Nephron (organoid): Measurements from ENCODE around the gene NFATC1.

ENCODE experiments used
- H3K27ac Mint-ChIP-seq, 3 experiments: 2 replicates each; pipeline ENCODE4 v1.8.0; 2020; ENCODE audit warnings: mixed read lengths in 3 of 3, mild to moderate bottlenecking in 2 of 3, moderate library complexity in 1 of 3
- H3K27me3 Mint-ChIP-seq: 2 replicates; pipeline ENCODE4 v1.8.0; 2021; ENCODE audit warnings: low read depth, mild to moderate bottlenecking, moderate library complexity, mixed read lengths
- H3K36me3 Mint-ChIP-seq: 2 replicates; pipeline ENCODE4 v1.8.0; 2020; ENCODE audit warnings: low read depth, mixed read lengths
- H3K4me1 Mint-ChIP-seq: 2 replicates; pipeline ENCODE4 v1.8.0; 2020; ENCODE audit warnings: mixed read lengths
- H3K4me3 Mint-ChIP-seq, 3 experiments: 2 replicates each; pipeline ENCODE4 v1.8.0; 2020; ENCODE audit warnings: mild to moderate bottlenecking in 3 of 3, mixed read lengths in 3 of 3, moderate library complexity in 2 of 3
- H3K9me3 Mint-ChIP-seq: 2 replicates; pipeline ENCODE4 v1.8.0; 2020; ENCODE audit warnings: mixed read lengths
- CTCF ChIP-seq, 3 experiments: fragments of 200-600 bp; sonication (generic); IDR thresholded peaks; one replicate each; pipeline ENCODE4 v1.5.0; 2021; ENCODE audit warnings: antibody characterized with exemption in 3 of 3; ENCODE audit not compliant: unreplicated experiment in 3 of 3

NFATC1 gene

DNA sequence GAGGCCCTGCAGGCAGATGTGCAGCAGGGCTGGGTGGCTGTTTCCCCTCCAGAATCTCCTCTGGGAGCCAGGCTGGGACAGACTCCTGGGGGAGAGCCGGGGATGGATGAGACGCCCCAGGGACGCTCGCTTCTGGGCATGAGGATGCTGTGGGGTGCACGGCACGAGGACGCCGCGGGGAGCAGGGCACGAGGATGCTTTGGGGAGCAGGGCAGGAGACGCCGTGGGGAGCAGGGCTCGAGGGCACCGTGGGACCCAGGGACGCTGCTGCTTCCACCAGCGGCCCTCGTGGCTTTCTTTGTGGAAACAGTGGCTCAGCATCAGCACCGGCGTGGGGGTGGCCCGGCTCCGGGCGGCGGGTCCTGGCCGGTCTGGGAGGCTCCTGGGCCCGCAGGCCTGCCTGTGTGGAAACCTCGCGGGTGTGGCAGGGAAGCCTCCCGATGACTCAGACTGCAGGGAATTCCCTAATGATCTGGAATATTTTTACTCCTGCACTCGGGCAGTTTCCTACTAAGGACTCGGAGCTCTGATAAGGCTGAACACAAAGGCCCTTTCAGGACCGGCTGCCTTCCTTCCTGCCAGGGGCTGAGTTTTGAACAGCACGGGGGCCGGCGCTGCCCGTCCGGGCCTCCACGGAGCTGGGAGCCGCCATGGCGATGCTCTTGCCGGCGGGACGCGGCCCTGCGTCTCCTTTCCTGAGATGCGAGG lies 62.6 kb downstream of the NFATC1 start:
- peaks cover 10% of the 10 kb centered on the region for H3K4me1 Mint-ChIP-seq

DNA sequence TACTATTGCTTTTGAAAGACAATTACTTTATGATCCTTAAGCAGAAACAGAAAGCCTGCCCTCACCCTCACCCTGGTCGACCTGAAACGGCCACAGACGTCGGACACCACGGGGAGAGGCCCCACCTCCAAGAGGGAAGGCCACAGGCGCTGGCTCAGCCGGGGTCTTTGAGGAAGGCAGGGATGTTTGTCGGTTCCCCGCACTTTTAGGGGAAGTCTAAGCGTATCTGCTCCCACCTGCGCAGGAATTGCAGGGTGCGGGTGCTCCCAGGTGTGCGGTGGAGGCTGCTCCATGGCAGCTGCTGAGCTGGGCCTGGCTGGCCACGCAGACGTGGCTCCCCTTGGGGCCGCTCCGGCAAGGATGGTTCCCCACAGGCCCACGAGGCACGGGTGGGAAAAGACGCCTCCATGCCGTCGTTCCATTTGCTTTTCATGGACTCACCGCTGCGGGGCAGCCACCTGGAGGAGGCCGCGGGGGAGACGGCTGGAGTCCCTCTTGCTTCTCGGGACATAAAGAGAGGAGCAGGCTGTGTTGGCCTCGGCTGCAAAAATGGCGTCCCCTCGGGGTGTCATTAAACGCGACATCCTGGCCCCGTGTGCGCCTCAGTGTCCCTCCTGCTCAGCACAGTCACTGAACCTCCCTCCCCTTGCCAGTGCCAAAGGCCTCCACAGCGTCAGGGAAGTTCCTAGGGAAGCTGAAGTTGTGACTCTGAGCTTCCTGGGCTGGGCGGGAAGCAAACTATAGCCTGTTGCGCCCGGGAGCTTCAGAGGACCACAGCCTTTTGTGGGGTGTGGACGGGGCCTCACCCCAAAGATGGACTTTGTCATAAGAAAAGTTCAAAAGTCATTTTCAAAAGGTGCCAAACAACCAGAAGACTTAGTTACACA lies 63.4 kb downstream of the NFATC1 start:
- no peak for TF ChIP-seq CTCF (IDR thresholded peaks at IDR 0.05; ENCODE audit: unreplicated experiment in 3 of 3)
- no peak overlapping the region for H3K4me3 Mint-ChIP-seq
- H3K27ac Mint-ChIP-seq = peak overlapping the region in 2 of 3 experiments; percentile 53 to 68
- no peaks in the 10 kb centered on the region for H3K27me3 Mint-ChIP-seq
- no peaks in the 10 kb centered on the region for H3K9me3 Mint-ChIP-seq
- peaks cover 10% of the 10 kb centered on the region for H3K4me1 Mint-ChIP-seq
- peaks cover 8% of the 10 kb centered on the region for H3K36me3 Mint-ChIP-seq

More for the DNA sequence above, 62.6 kb downstream of the NFATC1 start:
- Mint-ChIP-seq H3K9me3 (no peaks in the 10 kb centered on the region), H3K4me3 (no peak overlapping the region), H3K27me3 (no peaks in the 10 kb centered on the region), H3K27ac (no peak overlapping the region), H3K36me3 (peaks cover 8% of the 10 kb centered on the region)
- no peak for TF ChIP-seq CTCF (IDR thresholded peaks at IDR 0.05; ENCODE audit: unreplicated experiment in 3 of 3)

DNA sequence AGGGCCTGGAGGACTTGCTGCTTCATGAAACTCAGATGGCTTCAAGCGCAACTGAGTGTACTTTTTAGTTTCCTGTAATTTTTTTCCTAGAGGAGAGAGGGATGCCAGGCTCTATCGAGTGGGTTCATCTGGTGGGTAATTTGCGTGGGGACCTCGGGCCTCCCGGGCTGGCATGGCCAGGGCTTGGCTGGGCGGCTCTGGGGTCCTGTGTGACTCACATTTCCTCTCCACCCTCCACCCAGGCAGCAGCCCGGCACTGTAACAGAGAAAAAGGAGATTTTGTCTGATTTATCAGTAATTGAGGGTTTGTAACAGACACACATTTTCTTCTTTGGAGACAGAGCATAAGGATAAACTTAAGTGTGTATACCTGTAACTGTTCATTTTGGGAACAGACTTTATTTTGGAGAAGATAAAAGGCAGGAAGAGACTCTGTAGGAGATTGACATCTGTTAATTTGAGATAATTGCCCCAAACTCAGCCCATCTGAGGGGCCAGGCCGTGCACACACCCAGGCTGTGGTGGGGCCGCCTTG lies 64.3 kb downstream of the NFATC1 start:
- no peak for TF ChIP-seq CTCF (IDR thresholded peaks at IDR 0.05; ENCODE audit: unreplicated experiment in 3 of 3)
- Mint-ChIP-seq H3K4me3 (no peak overlapping the region), H3K27me3 (no peaks in the 10 kb centered on the region), H3K36me3 (peaks cover 8% of the 10 kb centered on the region), H3K27ac (peak overlapping the region in 2 of 3 experiments; percentile 53 to 68), H3K4me1 (peaks cover 12% of the 10 kb centered on the region), H3K9me3 (no peaks in the 10 kb centered on the region)

DNA sequence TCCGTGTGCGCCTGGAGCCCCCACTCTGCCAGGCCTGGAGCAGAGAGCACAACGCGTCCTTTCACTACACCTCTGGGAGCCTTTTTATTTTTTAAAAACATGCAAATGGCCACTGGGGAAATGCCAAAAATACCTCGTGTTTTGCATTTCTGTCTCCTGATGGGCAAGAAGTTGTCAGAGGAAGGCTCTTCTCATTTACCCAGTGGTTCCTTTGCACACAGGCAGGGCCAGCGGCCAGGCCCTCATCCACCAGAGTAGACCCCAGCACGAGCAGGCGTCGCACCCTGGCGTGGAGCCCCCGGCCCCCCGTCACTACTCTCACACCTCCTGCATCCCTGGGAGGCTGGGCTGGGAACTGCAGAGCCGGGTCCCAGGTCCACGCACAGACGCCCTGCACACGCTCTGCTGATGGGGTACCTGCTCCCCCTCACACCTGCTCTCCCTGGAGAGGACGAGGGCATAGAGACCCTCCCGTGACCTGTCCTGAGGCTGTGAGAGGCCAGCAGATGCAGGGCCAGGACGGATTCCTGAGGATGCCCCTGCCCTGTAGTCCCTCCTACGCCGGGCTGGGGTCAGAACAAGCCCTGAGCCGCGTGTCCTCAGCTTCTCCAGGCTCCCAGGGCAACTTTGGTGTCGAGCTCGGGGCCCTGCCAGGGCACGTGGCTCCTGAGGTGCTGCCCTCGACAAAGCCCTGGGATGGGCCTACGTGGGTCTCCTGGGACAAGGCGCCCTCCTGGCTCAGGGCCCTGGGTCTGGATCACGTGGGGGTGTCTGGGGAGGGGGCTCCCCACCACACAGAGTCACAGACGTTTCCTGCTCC lies 65.0 kb downstream of the NFATC1 start:
- H3K36me3 Mint-ChIP-seq = peaks cover 8% of the 10 kb centered on the region

More for the DNA sequence above, 65.0 kb downstream of the NFATC1 start:
- peak overlapping the region in 2 of 3 experiments; percentile 53 to 68 for H3K27ac Mint-ChIP-seq
- H3K9me3 Mint-ChIP-seq = no peaks in the 10 kb centered on the region
- peaks cover 4% of the 10 kb centered on the region for H3K27me3 Mint-ChIP-seq
- no peak overlapping the region for H3K4me3 Mint-ChIP-seq
- TF ChIP-seq CTCF (IDR thresholded peaks at IDR 0.05; ENCODE audit: unreplicated experiment in 3 of 3) = no peak
- H3K4me1 Mint-ChIP-seq = peaks cover 19% of the 10 kb centered on the region
